GM12878 (cell line): ENCODE results near the gene SAMD9L. TPM values are rescaled to one million over a fixed set of nuclear protein-coding genes. Genes with fewer than 3 reads are reported as not detected.
A peak's percentile ranks its signal among the peaks of the same experiment; 100 is the strongest.

Source experiments
- ATAC-seq: fragments of 200-7000 bp; cut with Tn5 transposase; 3 replicates; pipeline ENCODE4 v1.9.1; 2020; ENCODE audit warnings: mild to moderate bottlenecking, moderate library complexity
- BruUV-seq: library from RNA; stranded (reverse); fragments of 400-500 nt; replicated peaks from 2 replicates; lab custom pipeline; 2021; lab: Mats Ljungman, UMichigan
- CTCF ChIA-PET: fragments of 300-600 bp; sonication (Branson Sonifier 250); formaldehyde crosslinking; extraction: SDS; loops from one replicate; lab custom pipeline; 2021; ENCODE audit warnings: inconsistent platforms; lab: Yijun Ruan, JAX
- POLR2A ChIA-PET: fragments of 350-600 bp; formaldehyde crosslinking; extraction: SDS; loops from one replicate; lab custom pipeline; 2021; ENCODE audit warnings: inconsistent platforms; lab: Charles Lee
- RAD21 ChIA-PET: fragments of 300-600 bp; sonication (Branson Sonifier 250); formaldehyde crosslinking; loops from one replicate; lab custom pipeline; 2023; ENCODE audit warnings: antibody characterized with exemption; ENCODE audit not compliant: unreplicated experiment; lab: Charles Lee
- SMC1A ChIA-PET: fragments of 300-600 bp; sonication (Branson Sonifier 250); formaldehyde crosslinking; loops from one replicate; lab custom pipeline; 2023; ENCODE audit not compliant: unreplicated experiment, uncharacterized antibody; lab: Charles Lee
- DNase-seq: peaks from one replicate; pipeline ENCODE4 v3.0.0-alpha.2; 2011; ENCODE audit warnings: low read depth, low spot score
- FAIRE-seq: peaks from 3 replicates; lab custom pipeline; 2011; peaks lifted over from hg19 to GRCh38; lab: Jason Lieb, UNC
- H2AFZ ChIP-seq: 2 replicates; pipeline ENCODE4 v1.6.0; 2011; ENCODE audit warnings: low read depth, low read length, control low read depth; ENCODE audit not compliant: control insufficient read depth
- H3K27ac ChIP-seq: 2 replicates; pipeline ENCODE4 v1.5.1; 2011; ENCODE audit warnings: control low read depth; ENCODE audit not compliant: control insufficient read depth, insufficient read depth
- H3K27me3 ChIP-seq, 2 experiments: replicated peaks in 1 of 2; 2 replicates each; pipeline versions ENCODE4 v1.6.0 to v1.6.1; 2011; ENCODE audit warnings: low read length in 1 of 2; ENCODE audit not compliant: control insufficient read depth in 2 of 2, insufficient read depth in 2 of 2
- H3K36me3 ChIP-seq, 2 experiments: 2 replicates each; pipeline ENCODE4 v1.5.1; 2011; ENCODE audit warnings: low read length in 1 of 2; ENCODE audit not compliant: control insufficient read depth in 2 of 2, insufficient read depth in 2 of 2
- H3K4me1 ChIP-seq: 2 replicates; pipeline ENCODE4 v1.6.1; 2011; ENCODE audit warnings: mild to moderate bottlenecking, low read length, moderate library complexity, mixed read lengths; ENCODE audit not compliant: control insufficient read depth, insufficient read depth
- H3K4me2 ChIP-seq: 2 replicates; pipeline ENCODE4 v1.6.0; 2011; ENCODE audit warnings: control low read depth; ENCODE audit not compliant: control insufficient read depth, insufficient read depth
- H3K4me3 ChIP-seq: fragments of 200-600 bp; sonication (generic); 2 replicates; pipeline ENCODE4 v1.5.1; 2016
- H3K79me2 ChIP-seq: 2 replicates; pipeline ENCODE4 v1.6.0; 2011; ENCODE audit warnings: low read length; ENCODE audit not compliant: control insufficient read depth, insufficient read depth
- H3K9ac ChIP-seq: 2 replicates; pipeline ENCODE4 v1.8.0; 2011; ENCODE audit warnings: low read length, control low read depth, mixed read lengths; ENCODE audit not compliant: control insufficient read depth, insufficient read depth
- H3K9me3 ChIP-seq: replicated peaks from 3 replicates; pipeline ENCODE4 v1.5.1; 2011; ENCODE audit warnings: mild to moderate bottlenecking, low read length; ENCODE audit not compliant: control insufficient read depth, insufficient read depth
- H4K20me1 ChIP-seq: 2 replicates; pipeline ENCODE4 v1.6.0; 2011; ENCODE audit not compliant: control insufficient read depth, insufficient read depth
- BACH1 ChIP-seq: fragments of 450-650 bp; IDR thresholded peaks from 2 replicates; pipeline ENCODE4 v1.6.1; 2017; ENCODE audit warnings: mild to moderate bottlenecking, borderline replicate concordance
- CREM ChIP-seq: IDR thresholded peaks from 2 replicates; pipeline ENCODE4 v1.6.1; 2014; ENCODE audit warnings: antibody characterized with exemption, low read depth
- NBN ChIP-seq: fragments of 450-650 bp; IDR thresholded peaks from 2 replicates; pipeline ENCODE4 v1.6.1; 2016
- SMARCA5 ChIP-seq: fragments of 450-650 bp; IDR thresholded peaks from 2 replicates; pipeline ENCODE4 v1.6.1; 2017; ENCODE audit warnings: mild to moderate bottlenecking
- SMC3 ChIP-seq: IDR thresholded peaks from 2 replicates; pipeline ENCODE4 v1.6.1; 2011; ENCODE audit warnings: low read length, improper control_type of control experiment, borderline replicate concordance
- TCF12 ChIP-seq: IDR thresholded peaks from 2 replicates; pipeline ENCODE4 v1.6.1; 2011; ENCODE audit warnings: low read depth, mild to moderate bottlenecking, low read length
- WGBS: methylation state at CpG from one replicate; pipeline ENCODE4 v1.1.6; 2016; ENCODE audit warnings: low lambda C conversion rate; ENCODE audit not compliant: insufficient replicate concordance, insufficient coverage; ENCODE audit errors: missing lambda C conversion rate; 5-methylcytosine and 5-hydroxymethylcytosine counted together
- in situ Hi-C: fragments of 300-500 bp; cut with MboI; formaldehyde crosslinking; loops from 9 replicates; pipeline ENCODE4 v1.14.3; 2018; ENCODE audit warnings: mixed read lengths
- intact Hi-C: fragments of 100-400 bp; cut with micrococcal nuclease; formaldehyde crosslinking; loops from one replicate; pipeline ENCODE4 v1.14.2; 2022; ENCODE audit not compliant: unreplicated experiment
- polyA plus RNA-seq, 11 experiments: library from polyadenylated mRNA; depleted of rRNA in 4 of 11; unstranded in 6 of 11; stranded (reverse) in 5 of 11; fragments of >200 nt; fragmentation: Nextera tagmentation in 4 of 11; fragmentation: Illumina TruSeq in 1 of 11; extraction: Ambion mirVana in 4 of 11; extraction: Trizol in 1 of 11; gene quantifications; 1 replicate in 1 of 11; 2 replicates in 10 of 11; pipeline versions ENCODE4 v1.2.1 to v1.2.3, GENCODE V29; 2011 to 2016; ENCODE audit warnings: inconsistent platforms in 2 of 11, missing spikeins in 2 of 11, low read depth in 1 of 11
- total RNA-seq, 4 experiments: library from RNA; depleted of rRNA in 3 of 4; stranded (reverse); fragments of >200 nt in 3 of 4; fragmentation: Illumina TruSeq in 1 of 4; extraction: Trizol in 1 of 4; gene quantifications; 2 replicates each; pipeline versions ENCODE4 v1.2.1 to v1.2.3, GENCODE V29; 2013 to 2021
- TF ChIP-seq, protein P1 (sequence below): fragments of 450-650 bp; IDR thresholded peaks from 2 replicates; pipeline ENCODE4 v1.6.1; 2018; ENCODE audit warnings: mild to moderate bottlenecking, low read depth, moderate library complexity; ENCODE audit not compliant: partially characterized antibody

The SAMD9L gene
- total and polyA plus RNA-seq, 10 of the 15 experiments (the other 5 are each of a cell fraction or from before 2014, with no cell fraction given), result 22.3 to 51.3 (median 29.6) TPM

GRCh38 chr7:93142127-93142526 lies 6.1 kb downstream of the SAMD9L start:
- H3K79me2 ChIP-seq, result peaks cover 21% of the 10 kb centered on the region
- no peaks in the 10 kb centered on the region; the same call in 1 of the 3 replicates for H3K9me3 ChIP-seq
- H3K4me1 ChIP-seq, result peaks cover 5% of the 10 kb centered on the region; the same call in 1 of the 2 replicates
- no peak overlapping the region for H3K4me2 ChIP-seq
- H3K27ac ChIP-seq, result no peak overlapping the region
- peaks cover 4 to 45% of the 10 kb centered on the region in 2 experiments for H3K36me3 ChIP-seq
- intact Hi-C loops, result no loop called here
- BruUV-seq, result no TSS peak
- WGBS, result 96% methylated on average over 1 of the region's 1 CpG
- FAIRE-seq (peak; percentile 38), ATAC-seq (no peak), DNase-seq (no peak)
- TF ChIP-seq CREM, result no peak
- no peak for TF ChIP-seq TCF12
- TF ChIP-seq BACH1, result no peak
- TF ChIP-seq SMC3, result no peak
- TF ChIP-seq NBN, result no peak
- no peak for TF ChIP-seq SMARCA5
- TF ChIP-seq, protein P1, sequence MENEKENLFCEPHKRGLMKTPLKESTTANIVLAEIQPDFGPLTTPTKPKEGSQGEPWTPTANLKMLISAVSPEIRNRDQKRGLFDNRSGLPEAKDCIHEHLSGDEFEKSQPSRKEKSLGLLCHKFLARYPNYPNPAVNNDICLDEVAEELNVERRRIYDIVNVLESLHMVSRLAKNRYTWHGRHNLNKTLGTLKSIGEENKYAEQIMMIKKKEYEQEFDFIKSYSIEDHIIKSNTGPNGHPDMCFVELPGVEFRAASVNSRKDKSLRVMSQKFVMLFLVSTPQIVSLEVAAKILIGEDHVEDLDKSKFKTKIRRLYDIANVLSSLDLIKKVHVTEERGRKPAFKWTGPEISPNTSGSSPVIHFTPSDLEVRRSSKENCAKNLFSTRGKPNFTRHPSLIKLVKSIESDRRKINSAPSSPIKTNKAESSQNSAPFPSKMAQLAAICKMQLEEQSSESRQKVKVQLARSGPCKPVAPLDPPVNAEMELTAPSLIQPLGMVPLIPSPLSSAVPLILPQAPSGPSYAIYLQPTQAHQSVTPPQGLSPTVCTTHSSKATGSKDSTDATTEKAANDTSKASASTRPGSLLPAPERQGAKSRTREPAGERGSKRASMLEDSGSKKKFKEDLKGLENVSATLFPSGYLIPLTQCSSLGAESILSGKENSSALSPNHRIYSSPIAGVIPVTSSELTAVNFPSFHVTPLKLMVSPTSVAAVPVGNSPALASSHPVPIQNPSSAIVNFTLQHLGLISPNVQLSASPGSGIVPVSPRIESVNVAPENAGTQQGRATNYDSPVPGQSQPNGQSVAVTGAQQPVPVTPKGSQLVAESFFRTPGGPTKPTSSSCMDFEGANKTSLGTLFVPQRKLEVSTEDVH, result no peak
- POLR2A ChIA-PET, result no interaction called here
- no peak overlapping the region for H2AFZ ChIP-seq
- no peak overlapping the region for H3K9ac ChIP-seq
- no peaks in the 10 kb centered on the region for H3K27me3 ChIP-seq
- SMC1A ChIA-PET, result interaction anchor here (1.5 to 2.0 kb wide), 2 partner anchors 10 to 24 kb away, joined by 4 to 6 read pairs; no protein-coding TSS in a partner anchor
- CTCF ChIA-PET, result no interaction called here
- H3K4me3 ChIP-seq, result no peak overlapping the region
- in situ Hi-C loops, result no loop called here
- RAD21 ChIA-PET, result no interaction called here
- no peaks in the 10 kb centered on the region for H4K20me1 ChIP-seq
